Mesenchymal stem cell (in vitro differentiated cells and primary cell): ENCODE data around the gene LDB3.

Experiments used
- DNase-seq: peaks from one replicate; pipeline ENCODE4 v3.0.0-alpha.2; 2013
- H2AFZ ChIP-seq: one replicate; pipeline ENCODE4 v1.6.1; 2013; ENCODE audit warnings: low read depth, mild to moderate bottlenecking, control low read depth, inconsistent platforms, low read length, moderate library complexity
- H2AK5ac ChIP-seq: 2 replicates; pipeline ENCODE4 v1.6.1; 2013; ENCODE audit warnings: low read length, moderate library complexity, mild to moderate bottlenecking, inconsistent platforms; ENCODE audit not compliant: severe bottlenecking
- H2BK120ac ChIP-seq: one replicate; pipeline ENCODE4 v1.6.1; 2013; ENCODE audit warnings: low read depth, mild to moderate bottlenecking, inconsistent platforms, low read length, moderate library complexity
- H2BK12ac ChIP-seq, 2 experiments: one replicate each; pipeline ENCODE4 v1.6.1; 2013; ENCODE audit warnings: inconsistent platforms in 2 of 2, low read length in 2 of 2, mild to moderate bottlenecking in 2 of 2, moderate library complexity in 2 of 2, control low read depth in 1 of 2
- H2BK15ac ChIP-seq: one replicate; pipeline ENCODE4 v1.6.1; 2013; ENCODE audit warnings: mild to moderate bottlenecking, low read depth, inconsistent platforms; ENCODE audit not compliant: poor library complexity, severe bottlenecking
- H2BK5ac ChIP-seq: 2 replicates; pipeline ENCODE4 v1.6.1; 2013; ENCODE audit warnings: low read depth, mild to moderate bottlenecking, low read length, control low read depth, inconsistent platforms; ENCODE audit not compliant: poor library complexity, severe bottlenecking
- H3K14ac ChIP-seq, 2 experiments: one replicate each; pipeline ENCODE4 v1.6.1; 2013; ENCODE audit warnings: inconsistent platforms in 2 of 2, low read length in 2 of 2, control low read depth in 1 of 2, mild to moderate bottlenecking in 1 of 2, moderate library complexity in 1 of 2
- H3K18ac ChIP-seq, 2 experiments: one replicate each; pipeline ENCODE4 v1.6.1; 2013; ENCODE audit warnings: inconsistent platforms in 2 of 2, low read length in 2 of 2, control low read depth in 1 of 2, low read depth in 1 of 2, mild to moderate bottlenecking in 1 of 2
- H3K23ac ChIP-seq, 2 experiments: one replicate each; pipeline ENCODE4 v1.6.1; 2013; ENCODE audit warnings: inconsistent platforms in 2 of 2, low read length in 2 of 2, mild to moderate bottlenecking in 2 of 2, moderate library complexity in 2 of 2, control low read depth in 1 of 2
- H3K27ac ChIP-seq: 2 replicates; pipeline ENCODE4 v1.5.1; 2013; ENCODE audit warnings: mild to moderate bottlenecking, moderate library complexity, low read length, control low read depth, inconsistent platforms; ENCODE audit not compliant: poor library complexity, severe bottlenecking
- H3K27me3 ChIP-seq, 2 experiments: 2 replicates each; pipeline versions ENCODE4 v1.6.1 to v1.7.0; 2013; ENCODE audit warnings: low read length in 2 of 2, mild to moderate bottlenecking in 2 of 2, moderate library complexity in 2 of 2, control low read depth in 1 of 2, inconsistent platforms in 1 of 2; ENCODE audit not compliant: control insufficient read depth in 1 of 2, insufficient read depth in 1 of 2
- H3K36me3 ChIP-seq, 2 experiments: 2 replicates each; pipeline versions ENCODE4 v1.6.1 to v1.7.0; 2013; ENCODE audit warnings: low read length in 2 of 2, control low read depth in 1 of 2, inconsistent platforms in 1 of 2, low read depth in 1 of 2, mild to moderate bottlenecking in 1 of 2; ENCODE audit not compliant: insufficient read depth in 2 of 2, control insufficient read depth in 1 of 2
- H3K4ac ChIP-seq, 2 experiments: one replicate each; pipeline ENCODE4 v1.6.1; 2013; ENCODE audit warnings: inconsistent platforms in 2 of 2, low read length in 2 of 2, mild to moderate bottlenecking in 2 of 2, moderate library complexity in 2 of 2, control low read depth in 1 of 2, low read depth in 1 of 2
- H3K4me1 ChIP-seq: 2 replicates; pipeline ENCODE4 v1.6.1; 2013; ENCODE audit warnings: low read depth, low read length, control low read depth; ENCODE audit not compliant: control insufficient read depth, insufficient read depth
- H3K4me2 ChIP-seq: 2 replicates; pipeline ENCODE4 v1.6.1; 2013; ENCODE audit warnings: low read length, mild to moderate bottlenecking, inconsistent platforms; ENCODE audit not compliant: poor library complexity, severe bottlenecking
- H3K4me3 ChIP-seq, 2 experiments: 2 replicates each; pipeline versions ENCODE4 v1.5.1 to v1.7.0; 2013; ENCODE audit warnings: low read length in 2 of 2, mild to moderate bottlenecking in 2 of 2, control low read depth in 1 of 2, low read depth in 1 of 2; ENCODE audit not compliant: insufficient read depth in 1 of 2
- H3K79me1 ChIP-seq: replicated peaks from 2 replicates; pipeline ENCODE4 v1.6.1; 2013; ENCODE audit warnings: mild to moderate bottlenecking, control low read depth, low read length, inconsistent platforms; ENCODE audit not compliant: poor library complexity, severe bottlenecking
- H3K9ac ChIP-seq: 2 replicates; pipeline ENCODE4 v1.7.0; 2013; ENCODE audit warnings: mild to moderate bottlenecking, low read length, moderate library complexity
- H3K9me3 ChIP-seq: 2 replicates; pipeline ENCODE4 v1.7.0; 2013; ENCODE audit warnings: mild to moderate bottlenecking, low read length; ENCODE audit not compliant: control insufficient read depth
- H4K8ac ChIP-seq: one replicate; pipeline ENCODE4 v1.6.1; 2013; ENCODE audit warnings: inconsistent platforms, mild to moderate bottlenecking, low read length, moderate library complexity
- H4K91ac ChIP-seq: one replicate; pipeline ENCODE4 v1.6.1; 2013; ENCODE audit warnings: mild to moderate bottlenecking, low read length, inconsistent platforms
- WGBS: methylation state at CpG from one replicate; pipeline ENCODE4 v1.1.7; 2013; ENCODE audit warnings: mixed read lengths; 5-methylcytosine and 5-hydroxymethylcytosine counted together

Gene LDB3

GRCh38 chr10:86663576-86664339, 4.6 kb upstream of the LDB3 start:
- H3K4me1 ChIP-seq: peaks cover 21% of the 10 kb centered on the region
- H3K9ac ChIP-seq: no peak overlapping the region
- H2BK15ac ChIP-seq: no peak overlapping the region
- no peak overlapping the region for H4K91ac ChIP-seq
- no peak overlapping the region for H3K14ac ChIP-seq
- H3K18ac ChIP-seq: no peak overlapping the region
- no peak overlapping the region for H3K4ac ChIP-seq
- no peaks in the 10 kb centered on the region for H3K79me1 ChIP-seq
- no peak for DNase-seq
- H3K9me3 ChIP-seq: no peaks in the 10 kb centered on the region
- no peak overlapping the region for H2AFZ ChIP-seq
- H3K4me3 ChIP-seq: no peak overlapping the region
- H3K36me3 ChIP-seq: no peaks in the 10 kb centered on the region
- peaks cover 15 to 28% of the 10 kb centered on the region in 2 experiments for H3K27me3 ChIP-seq
- no peak overlapping the region for H4K8ac ChIP-seq
- no peak overlapping the region for H2BK5ac ChIP-seq
- 91% methylated on average over 10 of the region's 10 CpGs for WGBS
- H2AK5ac ChIP-seq: no peak overlapping the region
- no peak overlapping the region for H2BK120ac ChIP-seq
- no peak overlapping the region for H3K27ac ChIP-seq
- H2BK12ac ChIP-seq: no peak overlapping the region
- no peak overlapping the region for H3K23ac ChIP-seq
- H3K4me2 ChIP-seq: no peak overlapping the region

GRCh38 chr10:86664341-86665217, 3.7 kb upstream of the LDB3 start:
- no peak overlapping the region for H3K18ac ChIP-seq
- H3K27ac ChIP-seq: no peak overlapping the region
- no peaks in the 10 kb centered on the region for H3K79me1 ChIP-seq
- H4K8ac ChIP-seq: no peak overlapping the region
- no peak for DNase-seq
- no peak overlapping the region for H3K4me2 ChIP-seq
- no peak overlapping the region for H2BK120ac ChIP-seq
- WGBS: 68% methylated on average over 13 of the region's 13 CpGs
- no peaks in the 10 kb centered on the region for H3K9me3 ChIP-seq
- peak overlapping the region in 1 of 2 experiments; percentile 75 for H3K14ac ChIP-seq
- H3K27me3 ChIP-seq: peaks cover 9 to 32% of the 10 kb centered on the region in 2 experiments
- no peak overlapping the region for H2AFZ ChIP-seq
- no peaks in the 10 kb centered on the region for H3K36me3 ChIP-seq
- H4K91ac ChIP-seq: no peak overlapping the region
- H2AK5ac ChIP-seq: no peak overlapping the region
- H3K4me3 ChIP-seq: no peak overlapping the region
- H2BK5ac ChIP-seq: no peak overlapping the region
- no peak overlapping the region for H3K9ac ChIP-seq
- no peak overlapping the region for H2BK12ac ChIP-seq
- no peak overlapping the region for H2BK15ac ChIP-seq
- H3K4ac ChIP-seq: no peak overlapping the region
- no peak overlapping the region for H3K23ac ChIP-seq
- H3K4me1 ChIP-seq: peaks cover 29% of the 10 kb centered on the region

- no peak overlapping the region for H2BK15ac ChIP-seq
- no peaks in the 10 kb centered on the region for H3K9me3 ChIP-seq
- no peaks in the 10 kb centered on the region for H3K36me3 ChIP-seq
Observed at GRCh38 chr10:86665218-86665607, 3.1 kb upstream of the LDB3 start.

GRCh38 chr10:86665868-86666267, 2.4 kb upstream of the LDB3 start:
- no peak overlapping the region for H4K8ac ChIP-seq

More at GRCh38 chr10:86665218-86665607, 3.1 kb upstream of the LDB3 start:
- no peaks in the 10 kb centered on the region for H3K79me1 ChIP-seq
- H4K8ac ChIP-seq: no peak overlapping the region
- peaks cover 3 to 34% of the 10 kb centered on the region in 2 experiments for H3K27me3 ChIP-seq
- H3K9ac ChIP-seq: no peak overlapping the region
- H3K23ac ChIP-seq: no peak overlapping the region
- H3K4me2 ChIP-seq: no peak overlapping the region
- H3K4me1 ChIP-seq: peaks cover 30% of the 10 kb centered on the region
- H2BK12ac ChIP-seq: no peak overlapping the region
- no peak overlapping the region for H3K4me3 ChIP-seq
- no peak overlapping the region for H3K14ac ChIP-seq
- no peak overlapping the region for H3K27ac ChIP-seq
- H2AFZ ChIP-seq: no peak overlapping the region
- no peak for DNase-seq
- no peak overlapping the region for H2BK5ac ChIP-seq
- no peak overlapping the region for H4K91ac ChIP-seq
- H3K4ac ChIP-seq: no peak overlapping the region
- H3K18ac ChIP-seq: no peak overlapping the region
- H2BK120ac ChIP-seq: no peak overlapping the region
- 82% methylated on average over 6 of the region's 7 CpGs for WGBS
- no peak overlapping the region for H2AK5ac ChIP-seq

More at GRCh38 chr10:86665868-86666267, 2.4 kb upstream of the LDB3 start:
- Histone ChIP-seq H2BK15ac (no peak overlapping the region), H3K4me2 (no peak overlapping the region), H2BK120ac (no peak overlapping the region), H2BK12ac (no peak overlapping the region), H3K9me3 (no peaks in the 10 kb centered on the region), H3K4me3 (no peak overlapping the region), H3K36me3 (no peaks in the 10 kb centered on the region), H3K27ac (no peak overlapping the region), H3K4ac (no peak overlapping the region), H3K27me3 (peaks cover 0 to 38% of the 10 kb centered on the region in 2 experiments), H2AK5ac (no peak overlapping the region), H3K23ac (no peak overlapping the region), H2BK5ac (no peak overlapping the region), H4K91ac (no peak overlapping the region), H3K14ac (no peak overlapping the region), H3K9ac (no peak overlapping the region), H3K79me1 (no peaks in the 10 kb centered on the region), H2AFZ (no peak overlapping the region), H3K18ac (no peak overlapping the region), H3K4me1 (peaks cover 31% of the 10 kb centered on the region)
- 75% methylated on average over 12 of the region's 12 CpGs for WGBS
- DNase-seq: no peak
